H1 (cell line): Measurements from ENCODE around the gene PID1. TPM values are rescaled to one million over a fixed set of nuclear protein-coding genes. Genes with fewer than 3 reads are reported as not detected.

Source experiments
- CTCF ChIA-PET: fragments of 300-600 bp; sonication (Branson Sonifier 250); formaldehyde crosslinking; loops from one replicate; lab custom pipeline; 2021; ENCODE audit not compliant: partially characterized antibody; lab: Charles Lee
- POLR2A ChIA-PET: fragments of 300-600 bp; sonication (Branson Sonifier 250); formaldehyde crosslinking; loops from one replicate; lab custom pipeline; 2021; ENCODE audit warnings: inconsistent platforms; ENCODE audit not compliant: partially characterized antibody; lab: Charles Lee
- DNase-seq, 2 experiments: peaks; one replicate each; pipeline versions ENCODE4 v3.0.0 to v3.0.0-alpha.2; 2010 to 2022; ENCODE audit warnings: low spot score in 2 of 2, low read depth in 1 of 2, mixed read lengths in 1 of 2
- FAIRE-seq: peaks from 2 replicates; lab custom pipeline; 2011; peaks lifted over from hg19 to GRCh38; lab: Jason Lieb, UNC
- H2AFZ ChIP-seq: 2 replicates; pipeline ENCODE4 v1.8.1; 2012; ENCODE audit warnings: low read length, inconsistent platforms
- H2AK5ac ChIP-seq: 2 replicates; pipeline ENCODE4 v1.6.1; 2013; ENCODE audit warnings: low read depth, low read length
- H2BK120ac ChIP-seq: replicated peaks from 2 replicates; pipeline ENCODE3; 2013; ENCODE audit warnings: low read depth, low read length, inconsistent platforms
- H2BK12ac ChIP-seq: 2 replicates; pipeline ENCODE4 v1.6.1; 2013; ENCODE audit warnings: low read depth, low read length
- H2BK15ac ChIP-seq: 2 replicates; pipeline ENCODE4 v1.6.1; 2013; ENCODE audit warnings: low read length
- H2BK20ac ChIP-seq: 2 replicates; pipeline ENCODE4 v1.6.1; 2013; ENCODE audit warnings: low read length
- H2BK5ac ChIP-seq: 2 replicates; pipeline ENCODE4 v1.6.1; 2013; ENCODE audit warnings: low read depth, low read length
- H3K14ac ChIP-seq: 2 replicates; pipeline ENCODE4 v1.6.1; 2013; ENCODE audit warnings: inconsistent platforms; ENCODE audit not compliant: insufficient read length
- H3K18ac ChIP-seq: 2 replicates; pipeline ENCODE4 v1.6.1; 2013; ENCODE audit warnings: low read length; ENCODE audit errors: extremely low read depth
- H3K23ac ChIP-seq: 2 replicates; pipeline ENCODE4 v1.6.1; 2013; ENCODE audit warnings: inconsistent platforms; ENCODE audit not compliant: insufficient read length
- H3K23me2 ChIP-seq: 2 replicates; pipeline ENCODE4 v1.6.1; 2013; ENCODE audit warnings: low read depth, low read length
- H3K27ac ChIP-seq: 2 replicates; pipeline ENCODE4 v1.6.1; 2011; ENCODE audit warnings: low read depth, low read length, inconsistent platforms
- H3K27me3 ChIP-seq, 4 experiments: replicated peaks in 1 of 4; 1 replicate in 1 of 4; 2 replicates in 3 of 4; pipeline versions ENCODE4 v1.6.1 to v1.8.1; 2011 to 2013; ENCODE audit warnings: low read length in 3 of 4, mild to moderate bottlenecking in 3 of 4, inconsistent platforms in 2 of 4, mixed read lengths in 2 of 4, moderate library complexity in 1 of 4; ENCODE audit not compliant: control insufficient read depth in 3 of 4, insufficient read depth in 3 of 4; ENCODE audit errors: extremely low read depth in 1 of 4
- H3K36me3 ChIP-seq, 4 experiments: 2 replicates each; pipeline versions ENCODE4 v1.6.1 to v1.8.1; 2011 to 2013; ENCODE audit warnings: mild to moderate bottlenecking in 4 of 4, low read length in 3 of 4, moderate library complexity in 2 of 4, control low read depth in 1 of 4, inconsistent platforms in 1 of 4; ENCODE audit not compliant: insufficient read depth in 4 of 4, control insufficient read depth in 2 of 4
- H3K4ac ChIP-seq: replicated peaks from 2 replicates; pipeline ENCODE3; 2013; ENCODE audit warnings: low read length, low read depth, mixed read lengths, inconsistent platforms; ENCODE audit not compliant: insufficient read length
- H3K4me1 ChIP-seq, 4 experiments: replicated peaks in 1 of 4; 1 replicate in 1 of 4; 2 replicates in 3 of 4; pipeline versions ENCODE4 v1.6.1 to v1.8.1; 2011 to 2013; ENCODE audit warnings: low read length in 3 of 4, inconsistent platforms in 2 of 4, mixed read lengths in 1 of 4; ENCODE audit not compliant: insufficient read depth in 4 of 4, control insufficient read depth in 3 of 4
- H3K4me2 ChIP-seq, 2 experiments: 2 replicates each; pipeline versions ENCODE4 v1.6.1 to v1.8.1; 2011 to 2013; ENCODE audit warnings: low read depth in 2 of 2, low read length in 2 of 2, control low read depth in 1 of 2, inconsistent platforms in 1 of 2, mild to moderate bottlenecking in 1 of 2; ENCODE audit not compliant: insufficient read depth in 1 of 2
- H3K4me3 ChIP-seq, 4 experiments: fragments of 200-600, 300-600 bp in 1 of 4; sonication (generic), shearing (Covaris generic), sonication (Bioruptor Twin) in 1 of 4; 2 replicates each; pipeline versions ENCODE4 v1.5.1 to v1.8.1; 2011 to 2016; ENCODE audit warnings: low read length in 4 of 4, low read depth in 3 of 4, control low read depth in 2 of 4, inconsistent platforms in 2 of 4, mild to moderate bottlenecking in 2 of 4, mixed read lengths in 1 of 4, moderate library complexity in 1 of 4; ENCODE audit not compliant: insufficient read depth in 2 of 4; ENCODE audit errors: extremely low read depth in 1 of 4
- H3K56ac ChIP-seq: replicated peaks from 2 replicates; pipeline ENCODE3; 2013; ENCODE audit warnings: low read depth, mild to moderate bottlenecking, mixed read lengths, low read length, inconsistent platforms; ENCODE audit not compliant: insufficient read length
- H3K79me1 ChIP-seq: 2 replicates; pipeline ENCODE4 v1.6.1; 2013; ENCODE audit warnings: low read depth, low read length, control low read depth
- H3K79me2 ChIP-seq, 2 experiments: 2 replicates each; pipeline versions ENCODE4 v1.6.1 to v1.8.1; 2012 to 2013; ENCODE audit warnings: low read length in 2 of 2, mild to moderate bottlenecking in 2 of 2, inconsistent platforms in 1 of 2; ENCODE audit not compliant: insufficient read depth in 2 of 2, control insufficient read depth in 1 of 2
- H3K9ac ChIP-seq, 4 experiments: replicated peaks in 1 of 4; 1 replicate in 1 of 4; 2 replicates in 3 of 4; pipeline versions ENCODE4 v1.6.1 to v1.8.1; 2011 to 2013; ENCODE audit warnings: low read depth in 3 of 4, low read length in 3 of 4, control low read depth in 2 of 4, mild to moderate bottlenecking in 2 of 4, moderate library complexity in 2 of 4, inconsistent platforms in 1 of 4; ENCODE audit errors: extremely low read depth in 1 of 4
- H3K9me3 ChIP-seq, 2 experiments: 2 replicates each; pipeline versions ENCODE4 v1.6.1 to v1.8.1; 2012 to 2013; ENCODE audit warnings: mild to moderate bottlenecking in 2 of 2, moderate library complexity in 2 of 2, control low read depth in 1 of 2, inconsistent platforms in 1 of 2, low read depth in 1 of 2, low read length in 1 of 2, mixed read lengths in 1 of 2; ENCODE audit not compliant: insufficient read depth in 2 of 2
- H4K20me1 ChIP-seq, 2 experiments: replicated peaks in 1 of 2; 2 replicates each; pipeline versions ENCODE3 to v1.8.1; 2011 to 2013; ENCODE audit warnings: inconsistent platforms in 2 of 2, low read length in 2 of 2, mild to moderate bottlenecking in 1 of 2; ENCODE audit not compliant: insufficient read depth in 2 of 2, control insufficient read depth in 1 of 2
- H4K5ac ChIP-seq: 2 replicates; pipeline ENCODE4 v1.6.1; 2013; ENCODE audit warnings: low read length, low read depth, mixed read lengths, inconsistent platforms; ENCODE audit not compliant: insufficient read length
- H4K8ac ChIP-seq: 2 replicates; pipeline ENCODE4 v1.8.0; 2013; ENCODE audit warnings: mild to moderate bottlenecking, moderate library complexity, low read length, inconsistent platforms; ENCODE audit not compliant: insufficient read depth; ENCODE audit errors: extremely low read depth
- H4K91ac ChIP-seq: replicated peaks from 2 replicates; pipeline ENCODE3; 2013; ENCODE audit warnings: low read length, mixed read lengths, inconsistent platforms; ENCODE audit not compliant: insufficient read length
- CHD1 ChIP-seq: IDR thresholded peaks from 2 replicates; pipeline ENCODE4 v1.6.1; 2012; ENCODE audit warnings: low read depth, low read length, improper control_type of control experiment
- GTF2F1 ChIP-seq: IDR thresholded peaks from 2 replicates; pipeline ENCODE4 v1.6.1; 2012; ENCODE audit warnings: low read depth, low read length, improper control_type of control experiment, borderline replicate concordance
- POLR2AphosphoS5 ChIP-seq: IDR thresholded peaks from 2 replicates; pipeline ENCODE4 v1.6.1; 2011; ENCODE audit warnings: low read depth, low read length
- POU5F1 ChIP-seq: IDR thresholded peaks from 2 replicates; pipeline ENCODE4 v1.6.1; 2011; ENCODE audit warnings: low read depth, mild to moderate bottlenecking, low read length, moderate library complexity
- RBBP5 ChIP-seq: IDR thresholded peaks from 2 replicates; pipeline ENCODE4 v1.7.1; 2012; ENCODE audit warnings: low read depth, mild to moderate bottlenecking, inconsistent platforms, low read length, moderate library complexity, borderline replicate concordance
- SIN3A ChIP-seq, 2 experiments: IDR thresholded peaks in 1 of 2; conservative IDR thresholded peaks in 1 of 2; 2 replicates each; pipeline ENCODE4 v1.6.1; 2011 to 2012; ENCODE audit warnings: low read length in 2 of 2, improper control_type of control experiment in 1 of 2, low read depth in 1 of 2, mild to moderate bottlenecking in 1 of 2
- SUZ12 ChIP-seq: fragments of 200-600 bp; sonication (generic); IDR thresholded peaks from 2 replicates; pipeline ENCODE4 v1.6.1; 2012; ENCODE audit warnings: mild to moderate bottlenecking, inconsistent platforms, low read length, moderate library complexity, mixed read lengths
- USF2 ChIP-seq: IDR thresholded peaks from 2 replicates; pipeline ENCODE4 v1.6.1; 2011; ENCODE audit warnings: low read length, improper control_type of control experiment
- WGBS, 2 experiments: shearing (Covaris generic) in 1 of 2; methylation state at CpG; one replicate each; pipeline versions ENCODE4 v1.1.6 to v1.1.7; 2013 to 2015; ENCODE audit warnings: low lambda C conversion rate in 2 of 2, mixed read lengths in 2 of 2, inconsistent platforms in 1 of 2, low coverage in 1 of 2, missing lambda C conversion rate in 1 of 2; ENCODE audit not compliant: insufficient replicate concordance in 2 of 2, insufficient coverage in 1 of 2, insufficient read length in 1 of 2; ENCODE audit errors: extremely low coverage in 1 of 2, missing lambda C conversion rate in 1 of 2; 5-methylcytosine and 5-hydroxymethylcytosine counted together
- polyA plus RNA-seq, 7 experiments: library from polyadenylated mRNA; depleted of rRNA in 3 of 7; stranded (reverse) in 5 of 7; unstranded in 2 of 7; fragments of >200 nt in 5 of 7; fragments of 200-250 nt in 2 of 7; gene quantifications; 1 replicate in 5 of 7; 2 replicates in 1 of 7; 4 replicates in 1 of 7; pipeline versions ENCODE4 v1.2.1 to v1.2.3, GENCODE V29; 2011 to 2013; ENCODE audit warnings: missing spikeins in 2 of 7, mixed read lengths in 2 of 7
- total RNA-seq: library from RNA; stranded (reverse); fragmentation: NEBNext Ultra II Directional; extraction: Animal tissue kit (Norgen Biotek cat#: 25700); gene quantifications from 2 replicates; pipeline ENCODE4 v1.2.1, GENCODE V29; 2021

The PID1 gene
- total and polyA plus RNA-seq, 2 of the 8 experiments (the other 6 are each of a cell fraction or from before 2014, with no cell fraction given), result 1.5 to 3.3 TPM

- Histone ChIP-seq H3K27ac (no peak overlapping the region), H4K8ac (no peak overlapping the region), H3K79me1 (no peaks in the 10 kb centered on the region), H3K18ac (no peak overlapping the region), H4K5ac (no peak overlapping the region), H2BK5ac (no peak overlapping the region), H3K4ac (no peak overlapping the region), H3K36me3 (no peaks in the 10 kb centered on the region), H4K91ac (no peak overlapping the region), H3K56ac (no peak overlapping the region), H3K79me2 (no peaks in the 10 kb centered on the region), H3K9me3 (no peaks in the 10 kb centered on the region), H2BK20ac (no peak overlapping the region), H2BK120ac (no peak overlapping the region), H3K9ac (no peak overlapping the region), H3K4me3 (no peak overlapping the region), H2AFZ (no peak overlapping the region), H3K14ac (no peak overlapping the region), H2AK5ac (no peak overlapping the region), H3K27me3 (peaks cover 0 to 1% (median 0%) of the 10 kb centered on the region in 4 experiments; a peak in 1 of 7 replicates), H3K4me2 (no peak overlapping the region), H3K23me2 (no peaks in the 10 kb centered on the region), H4K20me1 (no peaks in the 10 kb centered on the region), H2BK15ac (no peak overlapping the region)
- ChIA-PET CTCF (interaction anchor here (0.6 to 1.9 kb wide), 3 partner anchors 16 to 74 kb away, joined by 3 read pairs; no protein-coding TSS in a partner anchor), POLR2A (no interaction called here)
- no peak for FAIRE-seq
- TF ChIP-seq POU5F1 (no peak), SIN3A (conservative IDR thresholded peaks at IDR 0.05 in 1 of 2, IDR thresholded peaks at IDR 0.05 in 1 of 2; ENCODE audit: low read depth in 1 of 2, low read length in 2 of 2) (no peak), RBBP5 (no peak), GTF2F1 (no peak), CHD1 (no peak), POLR2AphosphoS5 (no peak), USF2 (no peak), SUZ12 (no peak)
- TF ChIP-seq, all 59 proteins: peak for 0
- DNase-seq, result no peak
- WGBS, 2 experiments, result 84% methylated on average over 1 of the region's 1 CpG; no CpG with 5 or more reads in 1 of the 2 experiments
- H3K23ac ChIP-seq, result no peak overlapping the region
- no peaks in the 10 kb centered on the region for H3K4me1 ChIP-seq
- no peak overlapping the region for H2BK12ac ChIP-seq
These were observed 189.7 kb downstream of the PID1 start for GRCh38 chr2:229081411-229081810.
